IMR-90 (cell line): Measurements from ENCODE around the gene NUP210. TPM values are rescaled to one million over a fixed set of nuclear protein-coding genes. Genes with fewer than 3 reads are reported as not detected.

ENCODE experiments used
- ATAC-seq: fragments of 200-7000 bp; cut with Tn5 transposase; 2 replicates; pipeline ENCODE4 v1.9.1; 2020; ENCODE audit warnings: low read depth, mild to moderate bottlenecking, moderate library complexity
- BruUV-seq: library from RNA; stranded (reverse); fragments of 400-500 nt; replicated peaks from 2 replicates; lab custom pipeline; 2021; lab: Mats Ljungman, UMichigan
- CTCF ChIA-PET: fragments of 300-600 bp; formaldehyde crosslinking; extraction: SDS; loops from one replicate; lab custom pipeline; 2021; ENCODE audit warnings: antibody characterized with exemption; lab: Yijun Ruan, JAX
- POLR2A ChIA-PET: fragments of 300-600 bp; sonication (Branson Sonifier 250); formaldehyde crosslinking; loops from one replicate; lab custom pipeline; 2022; ENCODE audit warnings: antibody characterized with exemption; ENCODE audit not compliant: unreplicated experiment; lab: Charles Lee
- DNase-seq: peaks from one replicate; pipeline ENCODE4 v3.0.0; 2013
- H2AFZ ChIP-seq: replicated peaks from 2 replicates; pipeline ENCODE3; 2013; ENCODE audit warnings: low read length, mild to moderate bottlenecking; ENCODE audit not compliant: poor library complexity
- H2AK5ac ChIP-seq: 2 replicates; pipeline ENCODE4 v1.6.1; 2013; ENCODE audit warnings: low read depth, low read length, inconsistent platforms
- H2AK9ac ChIP-seq: replicated peaks from 2 replicates; pipeline ENCODE3; 2013; ENCODE audit warnings: mild to moderate bottlenecking, low read depth, low read length, moderate library complexity; ENCODE audit not compliant: poor library complexity
- H2BK120ac ChIP-seq: 2 replicates; pipeline ENCODE4 v1.6.1; 2013; ENCODE audit warnings: low read depth, low read length, inconsistent platforms
- H2BK15ac ChIP-seq: 3 replicates; pipeline ENCODE4 v1.6.1; 2013; ENCODE audit warnings: low read depth, low read length, inconsistent platforms
- H2BK20ac ChIP-seq: 2 replicates; pipeline ENCODE4 v1.6.1; 2013; ENCODE audit warnings: low read depth, mild to moderate bottlenecking, inconsistent platforms, low read length, moderate library complexity
- H2BK5ac ChIP-seq: 2 replicates; pipeline ENCODE4 v1.6.1; 2013; ENCODE audit warnings: mild to moderate bottlenecking, low read depth, low read length, inconsistent platforms; ENCODE audit not compliant: poor library complexity, severe bottlenecking
- H3K14ac ChIP-seq: replicated peaks from 2 replicates; pipeline ENCODE4 v1.6.1; 2013; ENCODE audit warnings: low read depth, low read length, inconsistent platforms
- H3K18ac ChIP-seq: 2 replicates; pipeline ENCODE4 v1.6.1; 2013; ENCODE audit warnings: low read depth, low read length, control low read depth
- H3K23ac ChIP-seq: 2 replicates; pipeline ENCODE4 v1.6.1; 2013; ENCODE audit warnings: low read depth, low read length, inconsistent platforms
- H3K27ac ChIP-seq: 2 replicates; pipeline ENCODE4 v1.5.1; 2013; ENCODE audit warnings: mild to moderate bottlenecking, control low read depth, low read length; ENCODE audit not compliant: insufficient read depth
- H3K27me3 ChIP-seq: 2 replicates; pipeline ENCODE4 v1.6.1; 2013; ENCODE audit warnings: low read length; ENCODE audit not compliant: control insufficient read depth, insufficient read depth
- H3K36me3 ChIP-seq: 2 replicates; pipeline ENCODE4 v1.6.1; 2013; ENCODE audit warnings: low read length, mixed read lengths; ENCODE audit not compliant: control insufficient read depth, insufficient read depth
- H3K4ac ChIP-seq: 2 replicates; pipeline ENCODE4 v1.6.1; 2013; ENCODE audit warnings: low read depth, low read length, inconsistent platforms
- H3K4me1 ChIP-seq: 2 replicates; pipeline ENCODE4 v1.6.1; 2013; ENCODE audit warnings: low read length, mixed read lengths; ENCODE audit not compliant: control insufficient read depth, insufficient read depth
- H3K4me2 ChIP-seq: 2 replicates; pipeline ENCODE4 v1.6.1; 2013; ENCODE audit warnings: low read depth, mild to moderate bottlenecking, control low read depth, low read length, moderate library complexity
- H3K4me3 ChIP-seq: 2 replicates; pipeline ENCODE4 v1.5.1; 2013; ENCODE audit warnings: low read depth, mild to moderate bottlenecking, control low read depth, low read length, moderate library complexity; ENCODE audit not compliant: insufficient read depth
- H3K56ac ChIP-seq: 2 replicates; pipeline ENCODE4 v1.6.1; 2013; ENCODE audit warnings: low read length, inconsistent platforms; ENCODE audit not compliant: insufficient read depth; ENCODE audit errors: extremely low read depth
- H3K79me1 ChIP-seq, 2 experiments: 2 replicates each; pipeline ENCODE4 v1.6.1; 2013; ENCODE audit warnings: low read length in 2 of 2, inconsistent platforms in 1 of 2, low read depth in 1 of 2
- H3K9ac ChIP-seq: 2 replicates; pipeline ENCODE4 v1.6.1; 2013; ENCODE audit warnings: low read depth, low read length, control low read depth
- H3K9me1 ChIP-seq: 2 replicates; pipeline ENCODE4 v1.6.1; 2013; ENCODE audit warnings: low read length, inconsistent platforms; ENCODE audit not compliant: insufficient read depth
- H3K9me3 ChIP-seq: 2 replicates; pipeline ENCODE4 v1.6.1; 2013; ENCODE audit warnings: low read length; ENCODE audit not compliant: control insufficient read depth, insufficient read depth
- H4K20me1 ChIP-seq: 2 replicates; pipeline ENCODE4 v1.6.1; 2013; ENCODE audit warnings: low read length, inconsistent platforms; ENCODE audit not compliant: insufficient read depth
- H4K5ac ChIP-seq: 2 replicates; pipeline ENCODE4 v1.6.1; 2013; ENCODE audit warnings: mild to moderate bottlenecking, low read depth, low read length, control low read depth
- H4K8ac ChIP-seq, 2 experiments: 2 replicates each; pipeline ENCODE4 v1.6.1; 2013; ENCODE audit warnings: low read depth in 2 of 2, low read length in 2 of 2, control low read depth in 1 of 2, inconsistent platforms in 1 of 2
- H4K91ac ChIP-seq: 2 replicates; pipeline ENCODE4 v1.6.1; 2013; ENCODE audit warnings: low read depth, low read length, inconsistent platforms; ENCODE audit not compliant: insufficient read depth
- BHLHE40 ChIP-seq: fragments of 150-350 bp; IDR thresholded peaks from 2 replicates; pipeline ENCODE4 v1.6.1; 2016; ENCODE audit warnings: mild to moderate bottlenecking, low read depth, low read length
- CEBPB ChIP-seq: IDR thresholded peaks from 2 replicates; pipeline ENCODE4 v1.6.1; 2012; ENCODE audit warnings: low read depth, low read length, improper control_type of control experiment
- CHD1 ChIP-seq: IDR thresholded peaks from 2 replicates; pipeline ENCODE4 v1.6.1; 2012; ENCODE audit warnings: low read depth, low read length, improper control_type of control experiment
- FOS ChIP-seq: fragments of 150-350 bp; IDR thresholded peaks from 2 replicates; pipeline ENCODE4 v1.6.1; 2016; ENCODE audit warnings: low read depth, low read length
- MAFK ChIP-seq: IDR thresholded peaks from 2 replicates; pipeline ENCODE4 v1.6.1; 2012; ENCODE audit warnings: low read depth, low read length, improper control_type of control experiment
- MAZ ChIP-seq: IDR thresholded peaks from 2 replicates; pipeline ENCODE4 v1.6.1; 2012; ENCODE audit warnings: low read depth, mild to moderate bottlenecking, low read length, improper control_type of control experiment, moderate library complexity, borderline replicate concordance
- MXI1 ChIP-seq: IDR thresholded peaks from 2 replicates; pipeline ENCODE4 v1.6.1; 2012; ENCODE audit warnings: low read depth, mild to moderate bottlenecking, low read length, moderate library complexity, borderline replicate concordance
- NFE2L2 ChIP-seq: fragments of 150-350 bp; IDR thresholded peaks from 2 replicates; pipeline ENCODE4 v1.6.1; 2016; ENCODE audit warnings: low read depth, mild to moderate bottlenecking, low read length
- POLR2A ChIP-seq: IDR thresholded peaks from 2 replicates; pipeline ENCODE4 v1.6.1; 2012; ENCODE audit warnings: mild to moderate bottlenecking, low read depth, low read length
- RAD21 ChIP-seq: IDR thresholded peaks from 2 replicates; pipeline ENCODE4 v1.6.1; 2012; ENCODE audit warnings: low read length, improper control_type of control experiment
- RCOR1 ChIP-seq: IDR thresholded peaks from 2 replicates; pipeline ENCODE4 v1.6.1; 2012; ENCODE audit warnings: mild to moderate bottlenecking, low read length, improper control_type of control experiment; ENCODE audit not compliant: insufficient replicate concordance
- RFX5 ChIP-seq: IDR thresholded peaks from 2 replicates; pipeline ENCODE4 v1.8.0; 2012; ENCODE audit warnings: low read depth, mild to moderate bottlenecking, low read length, moderate library complexity
- SMC3 ChIP-seq: fragments of 150-350 bp; IDR thresholded peaks from 2 replicates; pipeline ENCODE4 v1.6.1; 2016; ENCODE audit warnings: low read depth, mild to moderate bottlenecking, antibody characterized with exemption, low read length, moderate library complexity
- WGBS, 2 experiments: methylation state at CpG; one replicate each; pipeline versions ENCODE4 v1.1.5 to v1.1.7; 2013; ENCODE audit warnings: missing lambda C conversion rate in 2 of 2; ENCODE audit not compliant: insufficient read length in 1 of 2; ENCODE audit errors: extremely low coverage in 2 of 2; 5-methylcytosine and 5-hydroxymethylcytosine counted together
- dilution Hi-C: fragments of 300-500 bp; cut with HindIII; formaldehyde crosslinking; loops from one replicate; pipeline ENCODE4 v1.14.3; 2018; ENCODE audit warnings: low sequenced_read_pairs; ENCODE audit not compliant: unreplicated experiment
- in situ Hi-C: fragments of 300-500 bp; cut with MboI; formaldehyde crosslinking; loops from 3 replicates; pipeline ENCODE4 v1.14.3; 2019; ENCODE audit warnings: low sequenced_read_pairs, inconsistent platforms, mixed read lengths
- intact Hi-C: fragments of 100-400 bp; cut with micrococcal nuclease; formaldehyde crosslinking; loops from 2 replicates; pipeline ENCODE4 v1.10.0; 2022
- polyA plus RNA-seq, 3 experiments: library from polyadenylated mRNA; depleted of rRNA; stranded (reverse); fragments of >200 nt; gene quantifications; 2 replicates each; pipeline ENCODE4 v1.2.3, GENCODE V29; 2012; ENCODE audit warnings: low replicate concordance in 1 of 3
- total RNA-seq: library from RNA; depleted of rRNA; stranded (reverse); fragments of >200 nt; gene quantifications from 2 replicates; pipeline ENCODE4 v1.2.3, GENCODE V29; 2012
- TF ChIP-seq, protein P1 (sequence below): conservative IDR thresholded peaks from 2 replicates; pipeline ENCODE4 v1.5.1; 2012; ENCODE audit warnings: mild to moderate bottlenecking, low read depth, low read length, improper control_type of control experiment
- TF ChIP-seq, protein P2 (sequence below): fragments of 150-350 bp; IDR thresholded peaks from 2 replicates; pipeline ENCODE4 v1.6.1; 2017; ENCODE audit warnings: mild to moderate bottlenecking, antibody characterized with exemption, low read length, low read depth
- TF ChIP-seq, protein P3 (sequence below): fragments of 150-350 bp; IDR thresholded peaks from 2 replicates; pipeline ENCODE4 v1.6.1; 2016; ENCODE audit warnings: low read depth, mild to moderate bottlenecking, low read length, moderate library complexity, borderline replicate concordance

NUP210 gene
- total and polyA plus RNA-seq, 2 of the 4 experiments (the other 2 are of a cell fraction): under 0.01 to 0.03 TPM

DNA sequence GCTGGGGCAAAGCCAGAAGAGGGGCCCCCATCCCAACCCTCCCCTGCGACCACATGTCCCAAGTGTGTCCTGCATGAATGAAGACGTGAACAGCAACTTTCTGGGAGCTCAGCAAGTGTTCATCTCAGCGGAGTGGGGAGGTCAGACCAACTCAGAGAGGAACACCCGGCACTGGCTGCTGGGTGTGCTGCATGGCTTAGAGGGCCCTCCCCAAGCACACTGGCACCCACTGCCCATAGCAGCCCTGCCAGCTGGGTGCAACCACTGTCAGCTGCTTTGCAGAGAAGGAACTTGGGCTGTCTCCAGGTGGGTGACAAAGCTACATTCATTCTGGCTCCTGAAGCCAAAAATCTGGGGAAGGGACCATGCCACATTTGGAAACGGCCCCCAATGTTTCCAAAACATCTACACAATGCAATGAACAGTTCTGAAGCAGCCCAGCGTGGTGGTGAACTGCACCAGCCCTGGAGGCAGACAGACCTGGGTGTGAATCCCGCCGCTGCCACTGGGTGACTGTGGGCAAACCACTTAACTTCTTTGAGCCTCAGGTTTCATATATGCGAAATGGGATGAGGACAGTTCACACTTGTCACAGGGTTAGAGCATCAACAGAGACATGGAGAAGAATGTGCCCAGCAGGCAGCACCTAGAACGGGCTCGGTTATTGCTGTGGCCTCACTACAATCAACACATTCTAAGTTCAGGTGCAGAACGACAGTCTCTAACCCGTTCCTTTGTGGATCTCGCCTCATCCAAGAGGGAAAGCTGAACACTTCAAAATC, 145.4 kb downstream of the NUP210 start:
- no peak overlapping the region for H3K9ac ChIP-seq
- 66% methylated on average over 7 of the region's 14 CpGs; no CpG with 5 or more reads in 1 of the 2 experiments for WGBS, 2 experiments
- H3K9me3 ChIP-seq: no peaks in the 10 kb centered on the region
- no peaks in the 10 kb centered on the region for H3K79me1 ChIP-seq
- intact Hi-C loops (no loop called here), dilution Hi-C loops (no loop called here), in situ Hi-C loops (no loop called here)
- H3K27me3 ChIP-seq: peaks cover 49% of the 10 kb centered on the region
- H4K20me1 ChIP-seq: no peaks in the 10 kb centered on the region
- H3K14ac ChIP-seq: no peak overlapping the region
- no peak overlapping the region for H4K91ac ChIP-seq
- no peak overlapping the region for H3K23ac ChIP-seq
- H2BK20ac ChIP-seq: no peak overlapping the region
- no peak overlapping the region for H4K5ac ChIP-seq
- H2BK120ac ChIP-seq: no peak overlapping the region
- H2AK9ac ChIP-seq: no peak overlapping the region
- no peak overlapping the region for H2BK15ac ChIP-seq
- no peak for DNase-seq
- H3K27ac ChIP-seq: no peak overlapping the region
- H3K56ac ChIP-seq: no peak overlapping the region
- ATAC-seq: no peak
- no peaks in the 10 kb centered on the region for H3K36me3 ChIP-seq
- H3K4me2 ChIP-seq: no peak overlapping the region
- no peaks in the 10 kb centered on the region for H3K9me1 ChIP-seq
- BruUV-seq: no TSS peak
- no peak overlapping the region for H3K4me3 ChIP-seq
- ChIA-PET CTCF (no interaction called here), POLR2A (no interaction called here)
- TF ChIP-seq RCOR1 (no peak), RAD21 (no peak), FOS (no peak), MAZ (no peak), SMC3 (no peak), MXI1 (no peak), CHD1 (no peak), BHLHE40 (no peak), RFX5 (no peak), CEBPB (no peak), MAFK (no peak), NFE2L2 (no peak), POLR2A (no peak)
- TF ChIP-seq, protein P1, sequence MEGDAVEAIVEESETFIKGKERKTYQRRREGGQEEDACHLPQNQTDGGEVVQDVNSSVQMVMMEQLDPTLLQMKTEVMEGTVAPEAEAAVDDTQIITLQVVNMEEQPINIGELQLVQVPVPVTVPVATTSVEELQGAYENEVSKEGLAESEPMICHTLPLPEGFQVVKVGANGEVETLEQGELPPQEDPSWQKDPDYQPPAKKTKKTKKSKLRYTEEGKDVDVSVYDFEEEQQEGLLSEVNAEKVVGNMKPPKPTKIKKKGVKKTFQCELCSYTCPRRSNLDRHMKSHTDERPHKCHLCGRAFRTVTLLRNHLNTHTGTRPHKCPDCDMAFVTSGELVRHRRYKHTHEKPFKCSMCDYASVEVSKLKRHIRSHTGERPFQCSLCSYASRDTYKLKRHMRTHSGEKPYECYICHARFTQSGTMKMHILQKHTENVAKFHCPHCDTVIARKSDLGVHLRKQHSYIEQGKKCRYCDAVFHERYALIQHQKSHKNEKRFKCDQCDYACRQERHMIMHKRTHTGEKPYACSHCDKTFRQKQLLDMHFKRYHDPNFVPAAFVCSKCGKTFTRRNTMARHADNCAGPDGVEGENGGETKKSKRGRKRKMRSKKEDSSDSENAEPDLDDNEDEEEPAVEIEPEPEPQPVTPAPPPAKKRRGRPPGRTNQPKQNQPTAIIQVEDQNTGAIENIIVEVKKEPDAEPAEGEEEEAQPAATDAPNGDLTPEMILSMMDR: no peak
- TF ChIP-seq, protein P2, sequence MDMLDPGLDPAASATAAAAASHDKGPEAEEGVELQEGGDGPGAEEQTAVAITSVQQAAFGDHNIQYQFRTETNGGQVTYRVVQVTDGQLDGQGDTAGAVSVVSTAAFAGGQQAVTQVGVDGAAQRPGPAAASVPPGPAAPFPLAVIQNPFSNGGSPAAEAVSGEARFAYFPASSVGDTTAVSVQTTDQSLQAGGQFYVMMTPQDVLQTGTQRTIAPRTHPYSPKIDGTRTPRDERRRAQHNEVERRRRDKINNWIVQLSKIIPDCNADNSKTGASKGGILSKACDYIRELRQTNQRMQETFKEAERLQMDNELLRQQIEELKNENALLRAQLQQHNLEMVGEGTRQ: no peak
- TF ChIP-seq, protein P3, sequence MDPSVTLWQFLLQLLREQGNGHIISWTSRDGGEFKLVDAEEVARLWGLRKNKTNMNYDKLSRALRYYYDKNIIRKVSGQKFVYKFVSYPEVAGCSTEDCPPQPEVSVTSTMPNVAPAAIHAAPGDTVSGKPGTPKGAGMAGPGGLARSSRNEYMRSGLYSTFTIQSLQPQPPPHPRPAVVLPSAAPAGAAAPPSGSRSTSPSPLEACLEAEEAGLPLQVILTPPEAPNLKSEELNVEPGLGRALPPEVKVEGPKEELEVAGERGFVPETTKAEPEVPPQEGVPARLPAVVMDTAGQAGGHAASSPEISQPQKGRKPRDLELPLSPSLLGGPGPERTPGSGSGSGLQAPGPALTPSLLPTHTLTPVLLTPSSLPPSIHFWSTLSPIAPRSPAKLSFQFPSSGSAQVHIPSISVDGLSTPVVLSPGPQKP: no peak
- no peak overlapping the region for H3K4ac ChIP-seq
- H2AK5ac ChIP-seq: no peak overlapping the region
- H3K18ac ChIP-seq: no peak overlapping the region
- no peak overlapping the region for H2AFZ ChIP-seq
- H2BK5ac ChIP-seq: no peak overlapping the region
- H3K4me1 ChIP-seq: no peaks in the 10 kb centered on the region
- H4K8ac ChIP-seq: no peak overlapping the region
